HG02938 (cell line): ENCODE data around the gene CLHC1.
"Not testable (repeated sequence)": the region's sequence is repeated elsewhere in the genome, so short reads cannot be mapped to it uniquely, and the experiment has no call there.

Source experiments
- ATAC-seq: cut with Tn5 transposase; IDR thresholded peaks from one replicate; pipeline ENCODE4 v1.9.1; 2021; ENCODE audit warnings: mild to moderate bottlenecking, moderate library complexity; ENCODE audit not compliant: unreplicated experiment

Gene CLHC1

GRCh38 chr2:55137024-55137958, 94.8 kb downstream of the CLHC1 start:
- ATAC-seq: no peak

DNA sequence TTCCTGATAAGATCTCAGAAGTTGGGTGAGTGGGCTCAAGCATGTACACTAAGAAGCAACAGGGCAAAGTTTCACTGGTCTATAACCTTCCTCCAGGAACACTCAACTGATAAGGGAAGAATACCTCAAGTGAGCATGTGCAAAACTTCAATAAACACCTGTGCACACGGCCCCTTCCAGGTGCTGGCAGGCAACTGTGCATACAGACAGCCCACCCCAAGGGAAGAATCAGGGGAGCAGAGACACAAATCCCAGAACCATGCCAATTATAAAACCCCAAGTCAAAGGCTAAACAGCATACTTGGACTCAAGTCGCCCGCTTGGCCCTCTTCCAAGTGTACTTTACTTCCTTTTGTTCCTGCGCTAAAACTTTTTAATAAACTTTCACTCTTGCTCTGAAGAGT, 96.0 kb downstream of the CLHC1 start:
- no peak for ATAC-seq

GRCh38 chr2:55135491-55135890, 96.6 kb downstream of the CLHC1 start:
- ATAC-seq: no peak

DNA sequence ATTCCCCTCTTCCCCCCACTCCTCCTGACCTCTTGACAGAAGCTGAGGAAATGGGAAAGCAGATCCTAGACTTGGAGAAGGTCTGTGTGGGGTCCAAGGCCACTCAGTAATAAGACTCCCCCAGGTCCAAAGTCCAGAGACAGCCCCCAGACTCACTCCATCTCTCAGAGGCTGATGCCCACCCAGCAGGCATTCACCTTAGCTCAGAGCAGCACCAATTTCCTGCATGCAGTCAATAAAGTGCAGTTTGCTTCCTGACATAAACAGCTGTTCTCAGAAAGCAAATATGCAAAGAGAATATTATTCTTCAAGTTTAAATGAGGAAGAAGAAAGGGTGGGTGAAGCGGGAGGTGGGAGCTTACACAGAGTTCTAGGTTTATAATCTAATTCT, 97.8 kb downstream of the CLHC1 start:
- ATAC-seq: no peak

DNA sequence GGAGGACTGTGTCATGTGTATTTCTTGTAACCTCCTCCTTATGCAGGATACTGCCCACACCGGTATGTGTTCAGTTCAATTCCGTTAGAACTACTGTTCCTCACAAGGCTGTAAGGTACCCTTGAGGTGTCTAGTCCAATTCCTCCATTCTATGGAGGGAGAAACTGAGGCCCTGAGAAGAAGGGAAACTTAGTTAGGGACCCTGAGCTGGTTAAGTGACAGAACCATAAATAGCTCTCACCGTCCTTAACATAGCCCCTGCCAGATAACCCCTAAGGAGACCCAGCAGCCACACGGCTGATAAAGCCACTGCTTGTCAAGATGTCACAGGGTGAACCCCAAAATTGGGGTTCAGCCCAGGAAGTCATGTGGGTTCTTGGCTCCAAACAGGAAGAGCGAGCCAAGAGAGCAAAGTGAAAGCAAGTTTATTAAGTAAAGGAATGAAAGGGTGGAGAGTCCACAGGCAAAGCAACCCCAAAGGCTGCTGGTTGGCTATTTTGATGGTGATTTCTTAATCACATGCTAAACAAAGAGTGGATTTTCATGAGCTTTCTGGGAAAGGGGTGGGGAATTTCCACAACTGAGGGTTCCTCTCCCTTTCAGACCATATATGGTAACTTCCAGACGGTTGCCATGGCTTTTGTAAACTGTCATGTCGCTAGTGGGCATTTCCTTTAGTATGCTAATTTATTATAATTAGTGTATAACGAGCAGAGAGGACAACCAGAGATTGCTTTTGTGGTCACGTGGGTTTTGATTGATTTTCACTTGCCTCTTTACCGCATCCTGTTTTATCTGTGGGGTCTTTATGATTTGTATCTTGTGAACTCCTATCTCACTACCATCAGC, 98.4 kb downstream of the CLHC1 start:
- peak; percentile 91 for ATAC-seq

GRCh38 chr2:55130849-55131248, 101.2 kb downstream of the CLHC1 start:
- ATAC-seq: no peak

DNA sequence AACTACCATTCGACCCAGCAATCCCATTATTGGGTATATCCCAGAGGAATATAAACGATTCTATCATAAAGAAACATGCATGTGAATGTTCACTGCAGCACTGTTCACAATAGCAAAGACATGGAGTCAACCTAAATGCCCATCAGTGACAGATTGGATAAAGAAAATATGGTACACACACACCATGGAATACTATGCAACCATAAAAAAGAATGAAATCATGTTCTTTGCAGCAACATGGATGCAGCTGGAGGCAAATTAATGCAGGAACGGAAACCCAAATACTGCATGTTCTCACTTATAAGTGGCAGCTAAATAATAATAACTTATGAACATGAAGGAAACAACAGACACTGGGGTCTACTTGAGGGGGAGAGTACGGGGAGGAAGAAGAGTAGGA, 105.5 kb downstream of the CLHC1 start:
- not testable (repeated sequence) for ATAC-seq
